HepG2 (cell line): ENCODE data around the gene EIF4EBP3. TPM values are rescaled to one million over a fixed set of nuclear protein-coding genes. Genes with fewer than 3 reads are reported as not detected.

Experiments
- BRD4 ChIP-seq: sonication (generic); formaldehyde crosslinking; IDR thresholded peaks from 2 replicates; pipeline ENCODE4 v1.4.0; 2020; ENCODE audit warnings: missing genetic modification reagents
- MATR3 ChIP-seq: sonication (generic); formaldehyde crosslinking; IDR thresholded peaks from 2 replicates; pipeline ENCODE4 v1.4.0; 2020; ENCODE audit warnings: missing genetic modification reagents
- MYC ChIP-seq: sonication (generic); formaldehyde crosslinking; IDR thresholded peaks from 2 replicates; pipeline ENCODE4 v1.9.0; 2021; ENCODE audit warnings: missing genetic modification reagents, borderline replicate concordance
- PAX8 ChIP-seq: sonication (generic); formaldehyde crosslinking; IDR thresholded peaks from 2 replicates; pipeline ENCODE4 v1.8.0; 2022; ENCODE audit warnings: mild to moderate bottlenecking, missing genetic modification reagents, borderline replicate concordance
- RARA ChIP-seq: IDR thresholded peaks from 2 replicates; pipeline ENCODE4 v1.6.1; 2016; ENCODE audit warnings: missing genetic modification reagents, missing compliant biosample characterization
- SNAI1 ChIP-seq: sonication (generic); formaldehyde crosslinking; IDR thresholded peaks from 2 replicates; pipeline ENCODE4 v1.5.0; 2020; ENCODE audit warnings: mild to moderate bottlenecking, missing genetic modification reagents, borderline replicate concordance
- TFE3 ChIP-seq: IDR thresholded peaks from 2 replicates; pipeline ENCODE4 v1.6.1; 2016
- ZBTB38 ChIP-seq: sonication (generic); formaldehyde crosslinking; IDR thresholded peaks from 2 replicates; pipeline ENCODE4 v1.5.1; 2020; ENCODE audit warnings: mild to moderate bottlenecking, missing genetic modification reagents
- ZFP82 ChIP-seq: sonication (generic); formaldehyde crosslinking; IDR thresholded peaks from 2 replicates; pipeline ENCODE4 v1.5.1; 2020; ENCODE audit warnings: mild to moderate bottlenecking, missing genetic modification reagents, borderline replicate concordance
- ZNF124 ChIP-seq: sonication (generic); formaldehyde crosslinking; IDR thresholded peaks from 2 replicates; pipeline ENCODE4 v1.4.0; 2020; ENCODE audit warnings: missing genetic modification reagents
- ZNF224 ChIP-seq: sonication (generic); formaldehyde crosslinking; IDR thresholded peaks from 2 replicates; pipeline ENCODE4 v1.5.0; 2020; ENCODE audit warnings: mild to moderate bottlenecking, missing genetic modification reagents
- ZNF225 ChIP-seq: sonication (generic); formaldehyde crosslinking; IDR thresholded peaks from 2 replicates; pipeline ENCODE4 v1.4.0; 2020; ENCODE audit warnings: mild to moderate bottlenecking, missing genetic modification reagents
- ZNF232 ChIP-seq: sonication (generic); formaldehyde crosslinking; IDR thresholded peaks from 2 replicates; pipeline ENCODE4 v1.4.0; 2020; ENCODE audit warnings: missing genetic modification reagents, borderline replicate concordance
- ZNF550 ChIP-seq: sonication (generic); formaldehyde crosslinking; IDR thresholded peaks from 2 replicates; pipeline ENCODE4 v1.4.0; 2020; ENCODE audit warnings: mild to moderate bottlenecking, missing genetic modification reagents, borderline replicate concordance
- ZNF619 ChIP-seq: sonication (generic); formaldehyde crosslinking; IDR thresholded peaks from 2 replicates; pipeline ENCODE4 v1.4.0; 2020; ENCODE audit warnings: mild to moderate bottlenecking, missing genetic modification reagents
- ZNF7 ChIP-seq: IDR thresholded peaks from 2 replicates; pipeline ENCODE4 v1.6.1; 2016; ENCODE audit warnings: missing biosample characterization, missing genetic modification reagents
- ZNF879 ChIP-seq: sonication (generic); formaldehyde crosslinking; IDR thresholded peaks from 2 replicates; pipeline ENCODE4 v1.8.1; 2023; ENCODE audit warnings: missing genetic modification reagents
- ZNF883 ChIP-seq: sonication (generic); formaldehyde crosslinking; IDR thresholded peaks from 2 replicates; pipeline ENCODE4 v1.5.1; 2020; ENCODE audit warnings: mild to moderate bottlenecking, missing genetic modification reagents; ENCODE audit errors: not compliant biosample characterization
- ZSCAN22 ChIP-seq: sonication (generic); formaldehyde crosslinking; IDR thresholded peaks from 2 replicates; pipeline ENCODE4 v1.4.0; 2020; ENCODE audit warnings: mild to moderate bottlenecking, missing genetic modification reagents
- polyA plus RNA-seq, 8 experiments: library from polyadenylated mRNA; depleted of rRNA in 3 of 8; stranded (reverse) in 7 of 8; unstranded in 1 of 8; fragments of >200 nt; fragmentation: Illumina TruSeq in 4 of 8; extraction: Trizol in 4 of 8; gene quantifications; 2 replicates each; pipeline versions ENCODE4 v1.2.1 to v1.2.3, GENCODE V29; 2011 to 2016; ENCODE audit warnings: low read depth in 4 of 8, missing spikeins in 1 of 8, mixed read lengths in 1 of 8; ENCODE audit not compliant: insufficient read depth in 1 of 8
- total RNA-seq, 5 experiments: library from RNA; depleted of rRNA; stranded (reverse); fragments of >200 nt; fragmentation: Illumina TruSeq; extraction: Trizol; gene quantifications; 2 replicates each; pipeline ENCODE4 v1.2.3, GENCODE V29; 2016; ENCODE audit warnings: low read depth in 1 of 5
- TF ChIP-seq, protein P1 (sequence below): sonication (generic); formaldehyde crosslinking; IDR thresholded peaks from 2 replicates; pipeline ENCODE4 v1.4.0; 2020; ENCODE audit warnings: mild to moderate bottlenecking, missing genetic modification reagents
- TF ChIP-seq, protein P2 (sequence below): sonication (generic); formaldehyde crosslinking; IDR thresholded peaks from 2 replicates; pipeline ENCODE4 v1.8.1; 2023; ENCODE audit warnings: mild to moderate bottlenecking, moderate library complexity, missing genetic modification reagents

EIF4EBP3 gene
- total and polyA plus RNA-seq, 2 of the 13 experiments (the other 11 are each of a cell fraction or from before 2014, with no cell fraction given): 0.61 to 1.7 TPM

DNA sequence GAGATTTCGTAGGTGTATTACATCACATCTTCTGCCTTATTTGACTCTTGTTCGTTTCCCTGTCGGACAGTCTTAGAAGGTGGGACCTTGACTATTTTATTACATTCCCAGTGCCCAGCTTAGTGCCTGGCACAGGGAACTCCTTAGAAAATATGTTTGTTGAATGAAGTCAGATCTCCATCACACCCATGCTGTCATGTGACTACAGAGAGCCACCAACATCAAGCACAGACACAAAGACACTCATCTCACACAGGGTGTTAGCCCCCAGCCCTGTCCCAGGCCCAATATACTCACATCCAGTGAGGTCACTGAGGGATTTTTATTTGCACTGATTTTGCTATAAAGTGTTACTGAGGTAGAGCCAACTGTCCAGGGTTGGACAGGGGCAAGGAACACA lies 10.5 kb downstream of the EIF4EBP3 start (continued):
- no peak for TF ChIP-seq BRD4 (CRISPR knock-in tag)
- no peak for TF ChIP-seq ZNF550 (CRISPR knock-in tag)
- TF ChIP-seq ZSCAN22 (CRISPR knock-in tag): 0 out of 2 replicates have a peak, but pooled peaks have one; percentile 36
- no peak for TF ChIP-seq ZNF883 (CRISPR knock-in tag)
- TF ChIP-seq, protein P1, sequence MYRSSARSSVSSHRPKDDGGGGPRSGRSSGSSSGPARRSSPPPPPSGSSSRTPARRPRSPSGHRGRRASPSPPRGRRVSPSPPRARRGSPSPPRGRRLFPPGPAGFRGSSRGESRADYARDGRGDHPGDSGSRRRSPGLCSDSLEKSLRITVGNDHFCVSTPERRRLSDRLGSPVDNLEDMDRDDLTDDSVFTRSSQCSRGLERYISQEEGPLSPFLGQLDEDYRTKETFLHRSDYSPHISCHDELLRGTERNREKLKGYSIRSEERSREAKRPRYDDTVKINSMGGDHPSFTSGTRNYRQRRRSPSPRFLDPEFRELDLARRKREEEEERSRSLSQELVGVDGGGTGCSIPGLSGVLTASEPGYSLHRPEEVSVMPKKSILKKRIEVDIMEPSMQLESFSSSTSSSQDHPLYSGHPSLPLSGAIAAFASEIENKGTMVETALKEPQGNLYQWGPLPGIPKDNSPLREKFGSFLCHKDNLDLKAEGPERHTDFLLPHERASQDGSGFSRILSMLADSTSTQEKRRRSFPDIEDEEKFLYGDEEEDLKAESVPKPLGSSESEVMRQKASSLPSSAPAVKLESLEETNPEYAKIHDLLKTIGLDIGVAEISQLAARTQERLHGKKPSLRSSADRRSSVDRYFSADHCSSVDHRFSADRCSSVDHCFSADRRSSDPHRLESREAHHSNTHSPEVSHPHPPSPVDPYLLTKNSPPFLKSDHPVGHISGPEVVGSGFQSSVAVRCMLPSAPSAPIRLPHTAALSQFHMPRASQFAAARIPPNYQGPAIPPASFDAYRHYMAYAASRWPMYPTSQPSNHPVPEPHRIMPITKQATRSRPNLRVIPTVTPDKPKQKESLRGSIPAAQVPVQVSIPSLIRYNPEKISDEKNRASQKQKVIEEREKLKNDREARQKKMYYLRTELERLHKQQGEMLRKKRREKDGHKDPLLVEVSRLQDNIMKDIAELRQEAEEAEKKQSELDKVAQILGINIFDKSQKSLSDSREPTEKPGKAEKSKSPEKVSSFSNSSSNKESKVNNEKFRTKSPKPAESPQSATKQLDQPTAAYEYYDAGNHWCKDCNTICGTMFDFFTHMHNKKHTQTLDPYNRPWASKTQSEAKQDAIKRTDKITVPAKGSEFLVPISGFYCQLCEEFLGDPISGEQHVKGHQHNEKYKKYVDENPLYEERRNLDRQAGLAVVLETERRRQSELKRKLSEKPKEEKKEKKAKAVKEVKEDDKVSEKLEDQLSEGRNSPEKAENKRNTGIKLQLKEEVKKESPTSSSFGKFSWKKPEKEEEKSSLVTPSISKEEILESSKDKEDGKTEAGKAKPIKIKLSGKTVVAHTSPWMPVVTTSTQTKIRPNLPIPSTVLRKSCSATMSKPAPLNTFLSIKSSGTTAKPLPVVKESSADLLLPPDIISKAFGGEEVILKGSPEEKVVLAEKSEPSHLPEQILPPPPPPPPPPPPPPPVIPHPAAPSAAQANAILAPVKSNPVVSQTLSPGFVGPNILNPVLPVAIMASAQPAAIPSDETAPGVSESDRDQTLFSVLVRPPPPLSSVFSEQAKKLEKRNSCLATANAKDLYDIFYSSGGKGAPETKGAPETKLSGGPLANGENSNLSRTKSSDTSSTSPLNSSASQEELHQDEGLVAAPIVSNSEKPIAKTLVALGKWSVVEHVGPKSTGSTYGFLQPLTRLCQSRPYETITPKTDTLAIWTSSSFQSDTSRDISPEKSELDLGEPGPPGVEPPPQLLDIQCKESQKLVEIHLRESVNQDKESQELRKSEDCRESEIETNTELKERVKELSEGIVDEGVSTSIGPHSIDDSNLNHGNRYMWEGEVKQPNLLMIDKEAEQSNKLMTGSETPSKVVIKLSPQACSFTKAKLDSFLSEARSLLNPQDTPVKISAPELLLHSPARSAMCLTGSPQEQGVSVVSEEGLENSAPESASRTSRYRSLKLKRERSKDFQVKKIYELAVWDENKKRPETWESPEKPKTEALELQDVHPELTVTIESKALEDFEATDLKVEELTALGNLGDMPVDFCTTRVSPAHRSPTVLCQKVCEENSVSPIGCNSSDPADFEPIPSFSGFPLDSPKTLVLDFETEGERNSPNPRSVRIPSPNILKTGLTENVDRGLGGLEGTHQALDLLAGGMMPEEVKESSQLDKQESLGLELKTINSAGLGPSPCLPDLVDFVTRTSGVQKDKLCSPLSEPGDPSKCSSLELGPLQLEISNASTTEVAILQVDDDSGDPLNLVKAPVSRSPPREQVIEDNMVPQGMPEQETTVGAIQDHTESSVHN: 0 out of 2 replicates have a peak, but pooled peaks have one; percentile 34
- TF ChIP-seq ZNF225 (CRISPR knock-in tag): no peak
- TF ChIP-seq, protein P2, sequence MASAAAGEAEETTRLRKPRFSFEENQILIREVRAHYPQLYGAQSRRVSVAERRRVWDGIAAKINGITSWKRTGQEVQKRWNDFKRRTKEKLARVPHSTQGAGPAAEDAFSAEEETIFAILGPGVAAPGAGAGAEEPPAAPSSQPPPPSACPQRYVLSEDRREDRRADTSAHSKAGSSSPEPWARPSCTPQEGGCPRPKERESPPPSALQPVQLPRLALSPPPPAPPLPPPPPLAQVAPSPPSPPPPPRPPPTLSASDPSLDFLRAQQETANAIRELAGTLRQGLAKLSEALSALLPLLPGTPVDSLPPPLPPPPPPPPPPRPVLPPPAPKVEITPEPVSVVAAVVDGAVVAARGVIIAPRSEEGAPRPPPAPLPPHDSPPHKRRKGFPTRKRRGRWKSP (CRISPR knock-in tag): no peak
- TF ChIP-seq ZFP82 (CRISPR knock-in tag): no peak
- TF ChIP-seq ZNF124 (CRISPR knock-in tag): no peak
- TF ChIP-seq MATR3: no peak
- no peak for TF ChIP-seq ZNF232 (CRISPR knock-in tag)
- no peak for TF ChIP-seq MYC (CRISPR knock-in tag)
- TF ChIP-seq SNAI1: 0 out of 2 replicates have a peak, but pooled peaks have one; percentile 2
- no peak for TF ChIP-seq ZNF879 (CRISPR knock-in tag)
- TF ChIP-seq ZBTB38 (CRISPR knock-in tag): no peak
- peak; percentile 18; the same call in 1 of the 2 replicates for TF ChIP-seq ZNF619 (CRISPR knock-in tag)
- no peak for TF ChIP-seq ZNF7
- TF ChIP-seq RARA: no peak
- no peak for TF ChIP-seq PAX8 (CRISPR knock-in tag)
- no peak for TF ChIP-seq ZNF224 (CRISPR knock-in tag)
- no peak for TF ChIP-seq TFE3 (CRISPR knock-in tag)
